Cardiac muscle cell (in vitro differentiated cells and primary cell): ENCODE results near the gene A3GALT2. TPM values are rescaled to one million over a fixed set of nuclear protein-coding genes. Genes with fewer than 3 reads are reported as not detected.
A peak's percentile ranks its signal among the peaks of the same experiment; 100 is the strongest.

Experiments
- DNase-seq, 2 donors: peaks; one replicate each; pipeline versions ENCODE4 v3.0.0 to v3.0.0-alpha.2; 2010 to 2017; ENCODE audit warnings: low read depth in 1 of 2, low spot score in 1 of 2
- H3K27ac ChIP-seq: fragments of 200-600 bp; sonication (generic); 2 replicates; pipeline ENCODE4 v1.5.1; 2016
- H3K27me3 ChIP-seq: fragments of 200-600 bp; sonication (generic); 2 replicates; pipeline ENCODE4 v1.6.0; 2016; ENCODE audit warnings: control low read depth
- H3K36me3 ChIP-seq: fragments of 200-600 bp; sonication (generic); 2 replicates; pipeline ENCODE4 v1.5.1; 2016; ENCODE audit warnings: control low read depth
- H3K4me1 ChIP-seq: fragments of 200-600 bp; sonication (generic); 2 replicates; pipeline ENCODE4 v1.8.1; 2017; ENCODE audit warnings: low read depth, mild to moderate bottlenecking, mixed run types
- H3K4me3 ChIP-seq: fragments of 200-600 bp; sonication (generic); 2 replicates; pipeline ENCODE4 v1.5.1; 2016; ENCODE audit warnings: mild to moderate bottlenecking
- H3K9me3 ChIP-seq: fragments of 200-600 bp; sonication (generic); 2 replicates; pipeline ENCODE4 v1.5.1; 2017; ENCODE audit warnings: low read depth, mild to moderate bottlenecking, control low read depth
- polyA plus RNA-seq: library from polyadenylated mRNA; unstranded; fragments of >200 nt; fragmentation: Nextera tagmentation; extraction: Ambion mirVana; gene quantifications from 2 replicates; pipeline ENCODE4 v1.2.1, GENCODE V29; 2016
- total RNA-seq: library from RNA; depleted of rRNA; stranded (reverse); fragments of >200 nt; gene quantifications from 2 replicates; pipeline ENCODE4 v1.2.3, GENCODE V29; 2016
- TF ChIP-seq, protein P1 (sequence below): IDR thresholded peaks from 2 replicates; pipeline ENCODE4 v1.5.1; 2012; ENCODE audit warnings: low read depth, mild to moderate bottlenecking, low read length

The A3GALT2 gene
- total and polyA plus RNA-seq, 2 experiments from 2014 or later = 0.57 TPM; not detected in 1

DNA sequence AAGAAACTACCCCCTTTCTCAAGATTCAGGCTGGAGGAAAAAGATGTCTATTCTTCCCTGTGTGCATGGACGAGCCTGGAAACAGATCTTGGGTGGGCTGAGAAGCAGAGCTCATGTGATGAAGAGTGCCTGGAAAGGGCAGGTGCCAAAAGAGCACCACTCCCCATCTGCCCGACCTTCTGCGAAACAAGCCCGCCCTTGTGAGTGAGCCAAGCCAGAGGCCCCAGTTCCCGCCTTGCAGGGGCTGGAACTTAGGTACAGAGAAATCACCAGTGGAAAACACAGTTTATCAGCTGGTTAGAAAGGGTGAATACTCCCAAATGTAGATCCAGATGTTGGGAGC is 26.7 kb upstream of the A3GALT2 start:
- Histone ChIP-seq H3K27me3 (no peaks in the 10 kb centered on the region), H3K27ac (no peak overlapping the region), H3K36me3 (no peaks in the 10 kb centered on the region), H3K9me3 (no peaks in the 10 kb centered on the region), H3K4me3 (peak overlapping the region; percentile 98), H3K4me1 (peaks cover 40% of the 10 kb centered on the region)
- TF ChIP-seq, protein P1, sequence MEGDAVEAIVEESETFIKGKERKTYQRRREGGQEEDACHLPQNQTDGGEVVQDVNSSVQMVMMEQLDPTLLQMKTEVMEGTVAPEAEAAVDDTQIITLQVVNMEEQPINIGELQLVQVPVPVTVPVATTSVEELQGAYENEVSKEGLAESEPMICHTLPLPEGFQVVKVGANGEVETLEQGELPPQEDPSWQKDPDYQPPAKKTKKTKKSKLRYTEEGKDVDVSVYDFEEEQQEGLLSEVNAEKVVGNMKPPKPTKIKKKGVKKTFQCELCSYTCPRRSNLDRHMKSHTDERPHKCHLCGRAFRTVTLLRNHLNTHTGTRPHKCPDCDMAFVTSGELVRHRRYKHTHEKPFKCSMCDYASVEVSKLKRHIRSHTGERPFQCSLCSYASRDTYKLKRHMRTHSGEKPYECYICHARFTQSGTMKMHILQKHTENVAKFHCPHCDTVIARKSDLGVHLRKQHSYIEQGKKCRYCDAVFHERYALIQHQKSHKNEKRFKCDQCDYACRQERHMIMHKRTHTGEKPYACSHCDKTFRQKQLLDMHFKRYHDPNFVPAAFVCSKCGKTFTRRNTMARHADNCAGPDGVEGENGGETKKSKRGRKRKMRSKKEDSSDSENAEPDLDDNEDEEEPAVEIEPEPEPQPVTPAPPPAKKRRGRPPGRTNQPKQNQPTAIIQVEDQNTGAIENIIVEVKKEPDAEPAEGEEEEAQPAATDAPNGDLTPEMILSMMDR = no peak
- peak in 1 of 2 donors; percentile 78 for DNase-seq

DNA sequence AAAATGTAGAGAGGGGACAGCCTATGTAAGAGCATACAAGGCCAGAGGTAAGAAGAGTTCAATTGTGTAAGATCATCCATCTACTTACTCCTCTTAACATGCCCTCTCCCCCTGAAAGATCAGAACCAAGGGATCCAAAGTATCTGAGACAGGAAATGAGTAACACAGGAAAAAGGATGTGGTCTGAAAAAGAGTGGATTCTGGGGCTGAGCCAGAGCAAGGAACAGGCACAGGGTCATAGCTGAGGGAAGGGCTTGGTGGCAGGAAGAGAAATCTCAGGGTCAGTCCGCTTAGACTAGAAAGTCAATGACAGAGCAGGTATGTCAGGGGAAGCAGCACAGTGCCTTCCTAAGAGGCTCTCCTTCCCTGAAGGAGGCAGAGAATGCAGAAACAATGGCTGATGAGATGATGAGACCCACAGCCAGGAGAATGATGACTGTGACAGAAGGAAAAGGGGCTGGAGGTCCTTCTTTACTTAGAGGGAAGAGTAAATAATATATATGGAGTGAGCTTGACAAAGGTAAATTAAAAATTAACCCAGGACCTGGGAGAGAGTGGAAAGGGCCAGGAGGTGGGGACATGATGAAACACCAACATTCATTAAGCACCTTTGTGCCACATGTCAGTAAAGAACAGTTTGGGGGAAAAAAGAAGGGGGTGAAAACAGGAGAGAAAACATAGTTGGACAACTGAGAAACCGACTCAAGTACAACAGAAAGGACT is 26.2 kb upstream of the A3GALT2 start:
- Histone ChIP-seq H3K4me3 (no peak overlapping the region), H3K27me3 (no peaks in the 10 kb centered on the region), H3K27ac (no peak overlapping the region), H3K36me3 (no peaks in the 10 kb centered on the region), H3K9me3 (no peaks in the 10 kb centered on the region), H3K4me1 (peaks cover 45% of the 10 kb centered on the region)
- DNase-seq = peak in 1 of 2 donors; percentile 96
- TF ChIP-seq, protein P1 = no peak

DNA sequence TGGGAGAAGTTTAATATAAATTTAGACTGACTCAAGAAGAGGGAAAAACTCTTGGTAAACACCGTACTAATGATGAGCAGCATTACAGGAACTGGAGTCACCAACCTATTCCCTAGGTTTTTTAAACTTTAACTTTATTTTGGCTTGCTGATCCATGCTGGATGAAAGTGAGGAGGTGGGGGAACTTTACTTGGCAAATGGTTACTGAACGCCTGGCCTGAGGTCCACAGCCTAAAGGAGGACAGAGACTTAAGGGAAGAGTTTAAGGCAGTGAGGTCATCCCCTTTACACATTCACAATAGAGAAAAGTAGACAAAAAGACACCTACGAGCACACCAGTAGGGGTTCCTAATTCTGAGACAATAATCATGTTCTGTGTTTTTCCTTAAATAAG is 25.6 kb upstream of the A3GALT2 start:
- Histone ChIP-seq H3K9me3 (no peaks in the 10 kb centered on the region), H3K27me3 (no peaks in the 10 kb centered on the region), H3K4me3 (no peak overlapping the region), H3K36me3 (no peaks in the 10 kb centered on the region), H3K27ac (no peak overlapping the region), H3K4me1 (peaks cover 51% of the 10 kb centered on the region)
- no peak for DNase-seq
- TF ChIP-seq, protein P1 = no peak

DNA sequence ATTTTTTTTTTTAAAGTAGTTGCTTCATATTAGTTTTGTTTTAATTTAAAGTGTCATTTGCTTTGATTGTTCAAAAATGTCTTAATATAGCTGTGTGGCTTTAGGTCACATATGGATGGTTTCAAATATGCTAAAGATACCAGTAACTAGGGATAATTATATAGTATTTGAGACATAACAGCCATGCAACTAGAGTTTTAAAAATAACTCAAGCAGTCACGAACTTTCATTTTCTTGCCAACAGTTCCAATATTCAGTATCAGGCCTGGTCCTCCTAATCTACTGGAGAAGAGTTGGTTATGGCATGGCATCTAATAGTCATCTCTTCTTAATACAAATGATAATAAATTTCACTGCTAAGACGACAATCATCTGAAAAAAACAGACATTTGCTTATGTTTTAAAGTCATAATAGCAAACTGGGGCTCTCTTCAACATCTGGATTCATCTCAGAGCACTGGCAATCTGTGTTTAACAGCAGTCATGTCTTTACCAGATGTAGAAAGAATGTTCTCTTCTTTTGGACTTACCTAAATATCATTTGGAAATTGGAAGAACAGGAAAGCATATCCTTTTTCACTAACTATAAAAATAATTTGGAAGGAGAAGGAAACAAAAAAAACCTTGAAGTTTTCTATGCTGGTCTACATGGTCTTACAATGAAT is 24.1 kb upstream of the A3GALT2 start:
- DNase-seq = no peak
- H3K4me1 ChIP-seq = peaks cover 63% of the 10 kb centered on the region
- no peaks in the 10 kb centered on the region for H3K27me3 ChIP-seq
- no peak overlapping the region for H3K4me3 ChIP-seq
- TF ChIP-seq, protein P1 = no peak
- H3K27ac ChIP-seq = no peak overlapping the region
- no peaks in the 10 kb centered on the region for H3K36me3 ChIP-seq
- H3K9me3 ChIP-seq = no peaks in the 10 kb centered on the region

DNA sequence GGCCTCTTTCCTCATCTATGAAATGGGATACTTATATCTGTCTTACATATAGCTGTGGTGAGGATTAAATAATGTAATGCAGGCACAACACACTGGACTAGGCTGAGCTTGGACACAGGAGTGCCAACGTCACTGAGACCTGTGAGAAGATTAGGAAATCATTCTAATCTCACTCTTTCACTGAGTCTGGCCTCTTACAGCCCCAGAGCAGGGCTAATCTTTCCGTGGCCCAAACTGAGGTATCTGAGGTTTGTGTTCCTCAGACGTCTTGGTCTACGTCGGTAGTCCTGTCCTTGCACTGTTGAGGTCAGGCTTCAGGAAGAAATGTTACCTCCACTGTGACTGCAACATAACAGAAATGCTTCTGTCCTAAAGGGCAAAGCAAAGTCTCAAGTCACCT is 22.6 kb upstream of the A3GALT2 start:
- peak in 1 of 2 donors; percentile 87 for DNase-seq
- no peaks in the 10 kb centered on the region for H3K9me3 ChIP-seq
- H3K4me1 ChIP-seq = peaks cover 76% of the 10 kb centered on the region
- H3K27me3 ChIP-seq = no peaks in the 10 kb centered on the region
- H3K36me3 ChIP-seq = no peaks in the 10 kb centered on the region
- TF ChIP-seq, protein P1 = no peak
- peak overlapping the region; percentile 59 for H3K27ac ChIP-seq
- no peak overlapping the region for H3K4me3 ChIP-seq
